H9 (cell line): ENCODE results near the gene RAX2. TPM values are rescaled to one million over a fixed set of nuclear protein-coding genes. Genes with fewer than 3 reads are reported as not detected.

Source experiments
- DNase-seq: peaks from one replicate; pipeline ENCODE4 v3.0.0-alpha.2; 2017
- H2AFZ ChIP-seq: one replicate; pipeline ENCODE4 v1.6.1; 2013; ENCODE audit warnings: mild to moderate bottlenecking, low read length, control low read depth, moderate library complexity
- H2AK5ac ChIP-seq: 2 replicates; pipeline ENCODE4 v1.6.1; 2013; ENCODE audit warnings: low read length, control low read depth, mixed read lengths; ENCODE audit not compliant: insufficient read length
- H2BK120ac ChIP-seq: one replicate; pipeline ENCODE4 v1.6.1; 2013; ENCODE audit warnings: low read depth, mild to moderate bottlenecking, low read length, control low read depth, inconsistent platforms; ENCODE audit not compliant: poor library complexity, severe bottlenecking
- H2BK12ac ChIP-seq: 2 replicates; pipeline ENCODE4 v1.6.1; 2013; ENCODE audit warnings: low read length, control low read depth, mixed read lengths, low read depth; ENCODE audit not compliant: insufficient read length
- H2BK15ac ChIP-seq: 2 replicates; pipeline ENCODE4 v1.6.1; 2013; ENCODE audit warnings: low read depth, low read length, control low read depth
- H2BK20ac ChIP-seq: one replicate; pipeline ENCODE4 v1.6.1; 2013; ENCODE audit warnings: low read depth, mild to moderate bottlenecking, low read length, control low read depth, inconsistent platforms; ENCODE audit not compliant: poor library complexity, severe bottlenecking
- H2BK5ac ChIP-seq: 2 replicates; pipeline ENCODE4 v1.6.1; 2013; ENCODE audit warnings: low read length, control low read depth, mixed read lengths; ENCODE audit not compliant: insufficient read length
- H3K14ac ChIP-seq: 2 replicates; pipeline ENCODE4 v1.6.1; 2013; ENCODE audit warnings: low read length, control low read depth; ENCODE audit not compliant: insufficient read depth
- H3K18ac ChIP-seq: 2 replicates; pipeline ENCODE4 v1.6.1; 2013; ENCODE audit warnings: low read depth, mild to moderate bottlenecking, mixed read lengths, low read length, control low read depth; ENCODE audit not compliant: insufficient read length
- H3K23ac ChIP-seq: 2 replicates; pipeline ENCODE4 v1.6.1; 2013; ENCODE audit warnings: low read length, control low read depth, mixed read lengths, low read depth; ENCODE audit not compliant: insufficient read length
- H3K23me2 ChIP-seq: 2 replicates; pipeline ENCODE4 v1.6.1; 2013; ENCODE audit warnings: low read depth, mild to moderate bottlenecking, mixed read lengths, low read length, control low read depth; ENCODE audit not compliant: insufficient read length, poor library complexity, severe bottlenecking
- H3K27ac ChIP-seq: 2 replicates; pipeline ENCODE4 v1.5.1; 2013; ENCODE audit warnings: low read length, control low read depth, mixed read lengths, low read depth; ENCODE audit not compliant: insufficient read length
- H3K27me3 ChIP-seq: 2 replicates; pipeline ENCODE4 v1.6.1; 2013; ENCODE audit warnings: low read length, control low read depth, inconsistent platforms; ENCODE audit not compliant: insufficient read depth
- H3K4ac ChIP-seq: 2 replicates; pipeline ENCODE4 v1.6.1; 2013; ENCODE audit warnings: low read depth, mild to moderate bottlenecking, control low read depth, inconsistent platforms, low read length, moderate library complexity
- H3K4me1 ChIP-seq: 2 replicates; pipeline ENCODE4 v1.6.1; 2013; ENCODE audit warnings: low read length, control low read depth, inconsistent platforms; ENCODE audit not compliant: insufficient read depth
- H3K4me2 ChIP-seq: 2 replicates; pipeline ENCODE4 v1.6.1; 2013; ENCODE audit warnings: low read length, control low read depth, mixed read lengths; ENCODE audit not compliant: insufficient read length, insufficient read depth
- H3K56ac ChIP-seq: 2 replicates; pipeline ENCODE4 v1.6.1; 2013; ENCODE audit warnings: low read depth, mild to moderate bottlenecking, mixed read lengths, low read length, control low read depth; ENCODE audit not compliant: insufficient read length
- H3K79me1 ChIP-seq: 2 replicates; pipeline ENCODE4 v1.6.1; 2013; ENCODE audit warnings: low read depth, mild to moderate bottlenecking, moderate library complexity, low read length, control low read depth, inconsistent platforms; ENCODE audit not compliant: insufficient read depth, poor library complexity, severe bottlenecking
- H3K79me2 ChIP-seq: 2 replicates; pipeline ENCODE4 v1.6.1; 2013; ENCODE audit warnings: low read length, control low read depth, inconsistent platforms; ENCODE audit not compliant: insufficient read depth
- H3K9ac ChIP-seq: 2 replicates; pipeline ENCODE4 v1.6.1; 2013; ENCODE audit warnings: low read length, control low read depth, mixed read lengths; ENCODE audit not compliant: insufficient read length; ENCODE audit errors: extremely low read depth
- H3K9me3 ChIP-seq: one replicate; pipeline ENCODE4 v1.6.1; 2013; ENCODE audit warnings: low read depth, low read length, inconsistent platforms; ENCODE audit not compliant: control insufficient read depth
- H3T11ph ChIP-seq: one replicate; pipeline ENCODE4 v1.6.1; 2013; ENCODE audit warnings: mild to moderate bottlenecking, low read length, control low read depth, inconsistent platforms
- H4K20me1 ChIP-seq: one replicate; pipeline ENCODE4 v1.6.1; 2013; ENCODE audit not compliant: control insufficient read depth, insufficient read length, insufficient read depth
- H4K5ac ChIP-seq: 2 replicates; pipeline ENCODE4 v1.6.1; 2013; ENCODE audit warnings: low read depth, mild to moderate bottlenecking, mixed read lengths, low read length, control low read depth; ENCODE audit not compliant: insufficient read length
- H4K8ac ChIP-seq: replicated peaks from 2 replicates; pipeline ENCODE4 v1.6.1; 2013; ENCODE audit warnings: low read length, control low read depth, mixed read lengths, low read depth; ENCODE audit not compliant: insufficient read length
- H4K91ac ChIP-seq: 2 replicates; pipeline ENCODE4 v1.6.1; 2013; ENCODE audit warnings: low read depth, mild to moderate bottlenecking, moderate library complexity, mixed read lengths, low read length, control low read depth; ENCODE audit not compliant: insufficient read length
- H3K27ac Mint-ChIP-seq, 3 experiments: 2 replicates in 2 of 3; 3 replicates in 1 of 3; pipeline ENCODE4 v1.8.0; 2020 to 2021; ENCODE audit warnings: mixed read lengths in 3 of 3, mild to moderate bottlenecking in 1 of 3, moderate library complexity in 1 of 3
- H3K27me3 Mint-ChIP-seq: 2 replicates; pipeline ENCODE4 v1.8.0; 2021; ENCODE audit warnings: low read depth, mild to moderate bottlenecking, moderate library complexity, mixed read lengths
- H3K36me3 Mint-ChIP-seq, 3 experiments: 2 replicates in 2 of 3; 3 replicates in 1 of 3; pipeline ENCODE4 v1.8.0; 2020 to 2021; ENCODE audit warnings: low read depth in 3 of 3, mixed read lengths in 3 of 3; ENCODE audit not compliant: insufficient read depth in 1 of 3
- H3K4me1 Mint-ChIP-seq, 2 experiments: 2 replicates each; pipeline ENCODE4 v1.8.0; 2020; ENCODE audit warnings: mixed read lengths in 2 of 2
- H3K4me3 Mint-ChIP-seq, 2 experiments: 2 replicates in 1 of 2; 3 replicates in 1 of 2; pipeline ENCODE4 v1.8.0; 2020 to 2021; ENCODE audit warnings: mild to moderate bottlenecking in 2 of 2, mixed read lengths in 2 of 2, moderate library complexity in 1 of 2
- H3K9me3 Mint-ChIP-seq, 2 experiments: 2 replicates in 1 of 2; 3 replicates in 1 of 2; pipeline ENCODE4 v1.8.0; 2020; ENCODE audit warnings: mild to moderate bottlenecking in 2 of 2, mixed read lengths in 2 of 2, moderate library complexity in 1 of 2
- WGBS: extraction: QIAGEN DNeasy Blood & Tissue Kit; methylation state at CpG from one replicate; pipeline ENCODE4 v1.1.7; 2013; ENCODE audit warnings: missing lambda C conversion rate, low lambda C conversion rate, mixed read lengths; ENCODE audit not compliant: insufficient read length; ENCODE audit errors: extremely low coverage; 5-methylcytosine and 5-hydroxymethylcytosine counted together
- total RNA-seq: library from RNA; stranded (reverse); gene quantifications from 2 replicates; pipeline ENCODE4 v1.2.1, GENCODE V29; 2021
- TF ChIP-seq, protein P1 (sequence below): fragments of 200-600 bp; sonication (generic); conservative IDR thresholded peaks from 3 replicates; pipeline ENCODE4 v1.8.0; 2021; ENCODE audit warnings: antibody characterized with exemption, mild to moderate bottlenecking

Gene RAX2
- total RNA-seq, 1 experiment from 2014 or later: not detected

DNA sequence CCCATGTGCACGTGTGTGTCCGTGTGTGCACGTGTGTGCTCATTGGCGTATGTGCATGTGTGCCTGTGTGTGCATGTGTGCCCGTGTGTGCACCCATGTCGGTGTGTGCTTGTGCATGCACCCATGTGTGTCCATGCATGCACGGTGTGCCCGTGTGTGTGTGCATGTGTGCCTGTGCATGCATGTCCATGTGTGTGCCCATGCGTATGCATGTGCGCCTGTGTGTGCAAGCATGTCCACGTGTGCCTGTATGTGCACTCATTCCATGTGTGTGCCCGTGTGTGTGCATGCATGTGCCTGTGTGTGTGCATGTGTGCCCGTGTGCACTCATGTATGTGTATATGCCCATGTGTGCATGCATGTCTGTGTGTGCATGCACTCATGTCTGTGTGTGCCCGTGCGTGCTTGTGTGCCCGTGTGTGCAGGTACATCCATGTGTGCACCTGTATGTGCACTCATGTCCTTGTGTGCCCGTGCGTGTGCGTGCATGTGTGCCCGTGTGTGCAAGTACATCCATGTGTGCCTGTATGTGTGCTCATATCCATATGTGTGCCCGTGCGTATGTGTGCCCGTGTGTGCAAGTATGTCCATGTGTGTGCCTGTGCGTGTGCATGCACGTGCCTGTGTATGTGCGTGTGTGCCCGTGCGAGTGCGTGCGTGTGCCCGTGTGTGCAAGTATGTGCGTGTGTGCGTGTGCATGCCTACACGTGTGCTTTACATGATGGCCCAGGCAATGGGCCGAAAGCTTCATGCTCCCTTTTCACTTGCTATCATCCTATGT, 35.7 kb upstream of the RAX2 start:
- Histone ChIP-seq H3K23ac (no peak overlapping the region), H2BK12ac (no peak overlapping the region), H3K4me2 (no peak overlapping the region), H3K79me2 (no peaks in the 10 kb centered on the region), H4K91ac (no peak overlapping the region), H3K56ac (no peak overlapping the region), H3K9me3 (no peaks in the 10 kb centered on the region), H4K5ac (peak overlapping the region; percentile 4), H3K23me2 (no peaks in the 10 kb centered on the region), H2AFZ (no peak overlapping the region), H3K4me1 (no peaks in the 10 kb centered on the region), H3K18ac (no peak overlapping the region), H4K20me1 (no peaks in the 10 kb centered on the region), H4K8ac (peak overlapping the region; percentile 1), H3K9ac (no peak overlapping the region), H3K27me3 (no peaks in the 10 kb centered on the region), H2AK5ac (no peak overlapping the region), H2BK120ac (no peak overlapping the region), H2BK5ac (no peak overlapping the region), H2BK15ac (no peak overlapping the region), H3K4ac (no peak overlapping the region), H3T11ph (no peak overlapping the region), H3K14ac (no peak overlapping the region; the same call in 1 of the 2 replicates), H3K27ac (no peak overlapping the region), H2BK20ac (no peak overlapping the region), H3K79me1 (no peaks in the 10 kb centered on the region)
- peak overlapping the region in 1 of 2 experiments; percentile 29; a peak in 1 of 5 replicates for H3K4me3 Mint-ChIP-seq
- WGBS: no CpG with 5 or more reads among the region's 35 CpGs
- peaks cover 7% of the 10 kb centered on the region for H3K27me3 Mint-ChIP-seq
- no peaks in the 10 kb centered on the region for H3K36me3 Mint-ChIP-seq
- no peak for DNase-seq
- H3K27ac Mint-ChIP-seq: peak overlapping the region in 1 of 3 experiments; percentile 63; a peak in 2 of 7 replicates
- TF ChIP-seq, protein P1, sequence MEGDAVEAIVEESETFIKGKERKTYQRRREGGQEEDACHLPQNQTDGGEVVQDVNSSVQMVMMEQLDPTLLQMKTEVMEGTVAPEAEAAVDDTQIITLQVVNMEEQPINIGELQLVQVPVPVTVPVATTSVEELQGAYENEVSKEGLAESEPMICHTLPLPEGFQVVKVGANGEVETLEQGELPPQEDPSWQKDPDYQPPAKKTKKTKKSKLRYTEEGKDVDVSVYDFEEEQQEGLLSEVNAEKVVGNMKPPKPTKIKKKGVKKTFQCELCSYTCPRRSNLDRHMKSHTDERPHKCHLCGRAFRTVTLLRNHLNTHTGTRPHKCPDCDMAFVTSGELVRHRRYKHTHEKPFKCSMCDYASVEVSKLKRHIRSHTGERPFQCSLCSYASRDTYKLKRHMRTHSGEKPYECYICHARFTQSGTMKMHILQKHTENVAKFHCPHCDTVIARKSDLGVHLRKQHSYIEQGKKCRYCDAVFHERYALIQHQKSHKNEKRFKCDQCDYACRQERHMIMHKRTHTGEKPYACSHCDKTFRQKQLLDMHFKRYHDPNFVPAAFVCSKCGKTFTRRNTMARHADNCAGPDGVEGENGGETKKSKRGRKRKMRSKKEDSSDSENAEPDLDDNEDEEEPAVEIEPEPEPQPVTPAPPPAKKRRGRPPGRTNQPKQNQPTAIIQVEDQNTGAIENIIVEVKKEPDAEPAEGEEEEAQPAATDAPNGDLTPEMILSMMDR: no peak
- H3K4me1 Mint-ChIP-seq: peaks cover 0 to 6% of the 10 kb centered on the region in 2 experiments; a peak in 2 of 4 replicates
- peaks cover 0 to 6% of the 10 kb centered on the region in 2 experiments; a peak in 2 of 5 replicates for H3K9me3 Mint-ChIP-seq
